H1 (cell line): ENCODE measurements around the gene NR4A3. TPM values are rescaled to one million over a fixed set of nuclear protein-coding genes. Genes with fewer than 3 reads are reported as not detected.

Experiments
- ATF2 ChIP-seq: IDR thresholded peaks from 2 replicates; pipeline ENCODE4 v1.6.1; 2012; ENCODE audit warnings: low read length, inconsistent platforms
- PHF8 ChIP-seq: fragments of 200-600 bp; sonication (generic); conservative IDR thresholded peaks from 2 replicates; pipeline ENCODE4 v1.7.1; 2012; ENCODE audit warnings: low read depth, mild to moderate bottlenecking, inconsistent platforms, low read length, moderate library complexity
- polyA plus RNA-seq, 7 experiments: library from polyadenylated mRNA; depleted of rRNA in 3 of 7; stranded (reverse) in 5 of 7; unstranded in 2 of 7; fragments of >200 nt in 5 of 7; fragments of 200-250 nt in 2 of 7; gene quantifications; 1 replicate in 5 of 7; 2 replicates in 1 of 7; 4 replicates in 1 of 7; pipeline versions ENCODE4 v1.2.1 to v1.2.3, GENCODE V29; 2011 to 2013; ENCODE audit warnings: missing spikeins in 2 of 7, mixed read lengths in 2 of 7
- total RNA-seq: library from RNA; stranded (reverse); fragmentation: NEBNext Ultra II Directional; extraction: Animal tissue kit (Norgen Biotek cat#: 25700); gene quantifications from 2 replicates; pipeline ENCODE4 v1.2.1, GENCODE V29; 2021

NR4A3 gene
- total and polyA plus RNA-seq, 2 of the 8 experiments (the other 6 are each of a cell fraction or from before 2014, with no cell fraction given): 0.05 to 0.30 TPM

- TF ChIP-seq PHF8: no peak
- TF ChIP-seq ATF2: no peak
Measured at GRCh38 chr9:99895510-99895909, 73.8 kb downstream of the NR4A3 start (continued).
